ENCODE results near the gene MAGEB5. TPM values are rescaled to one million over a fixed set of nuclear protein-coding genes. Genes with fewer than 3 reads are reported as not detected.
"Not testable (repeated sequence)": the region's sequence is repeated elsewhere in the genome, so short reads cannot be mapped to it uniquely, and the experiment has no call there.

The MAGEB5 gene
- total RNA-seq (2014; rRNA removed; shearing (Covaris generic); ENCODE audit: low replicate concordance), result not detected in 2 replicates

GRCh38 chrX:26215869-26216268 is at the start of gene MAGEB5:
Gene MAGEB5 (plus strand): TSS chrX:26216169. CDS start chrX:26217302, 1,133 bp downstream.
- H3K27me3 ChIP-seq, result no peaks in the 10 kb centered on the region
- no peak for DNase-seq
- H3K36me3 ChIP-seq, result no peaks in the 10 kb centered on the region
- H3K9me3 ChIP-seq, result no peaks in the 10 kb centered on the region
- H3K4me3 ChIP-seq, result no peak within 1 kb of the TSS

DNA sequence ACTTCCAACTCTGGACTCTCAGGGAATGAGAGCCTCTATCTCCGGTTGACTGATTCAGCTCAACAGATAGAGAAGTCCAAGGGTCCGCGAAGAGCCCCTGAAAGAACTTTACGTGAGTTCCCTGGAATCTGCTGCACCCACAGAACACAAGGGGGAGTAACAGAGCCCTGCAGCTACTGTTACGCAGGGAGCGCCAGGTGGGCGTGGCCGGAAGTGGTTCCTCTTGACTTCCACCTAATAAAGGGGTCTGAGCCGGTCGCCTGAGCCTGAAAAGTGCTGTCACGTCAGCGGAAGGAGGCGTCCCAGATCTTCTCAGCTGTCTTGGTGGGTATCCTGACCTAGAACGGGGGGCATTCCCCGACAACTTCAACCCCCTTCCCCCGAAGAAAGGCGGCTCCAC is 23.8 kb upstream of the MAGEB5 start, which contains the start of gene MAGEB6:
Gene MAGEB6 (plus strand): TSS at position 237 of the 400 bp plus-strand sequence. CDS start 1,407 bp downstream, outside the sequence.
- DNase-seq, result no peak
- no peaks in the 10 kb centered on the region for H3K9me3 ChIP-seq
- no peaks in the 10 kb centered on the region for H3K36me3 ChIP-seq
- H3K4me3 ChIP-seq, result no peak within 1 kb of the TSS
- H3K27me3 ChIP-seq, result no peaks in the 10 kb centered on the region

DNA sequence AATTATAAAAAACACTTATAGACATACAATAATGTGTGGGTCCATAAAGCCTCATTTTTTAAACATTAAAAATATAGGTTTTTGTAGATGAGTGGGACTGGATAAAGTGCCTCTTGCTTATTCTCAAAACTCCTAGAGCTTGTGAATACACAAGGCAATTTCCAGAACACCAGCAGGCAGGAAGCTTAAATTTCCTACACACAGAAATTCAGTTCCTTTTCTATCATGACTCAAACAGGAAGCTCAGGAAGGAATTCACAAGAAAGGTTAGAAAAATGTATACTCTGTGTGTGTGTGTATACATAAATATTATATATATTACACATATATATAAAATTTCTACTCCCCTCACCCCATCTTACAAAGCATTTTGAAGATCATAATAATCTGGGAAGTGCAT is 12.4 kb upstream of the MAGEB5 start:
- no peak for DNase-seq

DNA sequence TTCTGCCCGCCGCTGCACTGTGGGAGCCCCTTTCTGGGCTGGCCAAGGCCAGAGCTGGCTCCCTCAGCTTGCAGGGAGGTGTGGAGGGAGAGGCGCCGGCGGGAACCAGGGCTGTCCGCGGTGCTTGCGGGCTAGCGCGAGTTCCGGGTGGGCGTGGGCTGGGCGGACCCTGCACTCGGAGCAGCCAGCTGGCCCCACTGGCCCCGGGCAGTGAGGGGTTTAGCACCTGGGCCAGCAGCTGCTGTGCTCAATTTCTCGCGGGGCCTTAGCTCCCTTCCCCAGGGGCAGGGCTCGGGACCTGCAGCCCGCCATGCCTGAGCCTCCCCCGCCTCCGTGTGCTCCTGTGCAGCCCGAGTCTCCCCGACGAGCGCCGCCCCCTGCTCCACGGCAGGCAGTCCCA is 11.3 kb upstream of the MAGEB5 start:
- not testable (repeated sequence) for H3K27me3 ChIP-seq, DNase-seq, H3K36me3 ChIP-seq, H3K4me3 ChIP-seq, H3K9me3 ChIP-seq

More for the DNA sequence above, 12.4 kb upstream of the MAGEB5 start:
- no peaks in the 10 kb centered on the region for H3K9me3 ChIP-seq
- H3K27me3 ChIP-seq, result no peaks in the 10 kb centered on the region
- H3K36me3 ChIP-seq, result no peaks in the 10 kb centered on the region
- no peak overlapping the region for H3K4me3 ChIP-seq

DNA sequence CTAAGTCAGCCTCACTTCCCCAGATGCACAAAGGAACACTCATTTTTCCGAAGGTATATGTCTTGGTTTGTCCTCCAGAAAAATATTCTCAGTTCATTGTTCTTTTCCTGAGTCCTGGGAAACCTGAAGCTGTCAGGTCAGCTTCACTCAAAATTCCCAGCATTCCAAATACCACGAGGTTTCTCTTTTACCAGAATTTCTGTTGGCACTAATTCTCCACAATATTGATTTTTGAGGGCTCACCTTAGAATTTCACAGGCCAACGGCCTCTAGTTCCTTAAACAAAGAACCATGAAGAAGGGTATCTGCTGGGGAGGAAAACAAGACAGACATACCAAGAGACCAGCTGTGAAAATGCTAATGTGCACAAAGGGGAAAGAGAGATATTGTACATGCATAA is 8.0 kb upstream of the MAGEB5 start:
- no peak for DNase-seq
- Histone ChIP-seq H3K9me3 (no peaks in the 10 kb centered on the region), H3K27me3 (no peaks in the 10 kb centered on the region), H3K4me3 (no peak overlapping the region), H3K36me3 (no peaks in the 10 kb centered on the region)

- H3K9me3 ChIP-seq, result no peaks in the 10 kb centered on the region
- no peak for DNase-seq
Measured at GRCh38 chrX:26219351-26219750, 3.4 kb downstream of the MAGEB5 start.

DNA sequence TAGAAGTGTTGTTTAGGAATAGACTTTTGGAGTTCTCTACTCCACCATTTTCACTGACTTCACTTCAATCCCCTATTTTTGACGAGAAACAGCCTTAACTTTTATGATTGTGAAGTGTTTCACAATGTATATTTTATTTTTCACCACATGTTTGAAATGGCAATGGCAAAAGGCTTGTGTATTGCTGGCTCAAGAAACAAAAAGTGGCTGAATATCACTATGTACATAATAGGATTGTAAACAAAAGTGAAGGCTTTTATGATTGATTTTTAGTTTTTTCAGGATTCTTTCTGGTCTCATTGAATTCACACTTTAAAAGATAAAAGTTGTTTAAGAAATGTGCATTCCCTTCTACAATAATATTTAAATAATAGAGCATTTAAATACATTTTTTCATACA is 18.2 kb downstream of the MAGEB5 start:
- Histone ChIP-seq H3K27me3 (no peaks in the 10 kb centered on the region), H3K36me3 (no peaks in the 10 kb centered on the region), H3K9me3 (no peaks in the 10 kb centered on the region), H3K4me3 (no peak overlapping the region)
- DNase-seq, result no peak

More at GRCh38 chrX:26219351-26219750, 3.4 kb downstream of the MAGEB5 start:
- Histone ChIP-seq H3K4me3 (no peak overlapping the region), H3K27me3 (no peaks in the 10 kb centered on the region), H3K36me3 (no peaks in the 10 kb centered on the region)

DNA sequence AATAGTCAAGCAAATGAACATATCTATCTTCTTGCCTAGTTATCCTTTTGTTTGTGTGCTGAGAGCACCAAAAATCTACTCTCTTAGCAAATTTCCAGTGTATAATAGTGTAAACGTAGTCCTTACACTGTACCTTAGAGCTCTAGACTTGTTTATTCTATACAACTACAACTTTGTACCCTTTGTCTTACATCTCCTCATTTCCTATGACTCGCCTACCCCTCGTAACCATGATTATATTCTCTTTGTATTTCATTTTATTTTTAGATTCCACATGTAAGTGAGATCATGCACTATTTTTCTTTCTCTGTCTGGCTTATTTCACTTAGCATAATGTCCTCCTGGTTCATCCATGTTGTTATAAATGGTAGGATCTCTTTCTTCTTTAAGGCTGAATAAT is 37.6 kb downstream of the MAGEB5 start:
- no peaks in the 10 kb centered on the region for H3K9me3 ChIP-seq
- no peaks in the 10 kb centered on the region for H3K27me3 ChIP-seq
- H3K36me3 ChIP-seq, result no peaks in the 10 kb centered on the region
- DNase-seq, result no peak
- no peak overlapping the region for H3K4me3 ChIP-seq

DNA sequence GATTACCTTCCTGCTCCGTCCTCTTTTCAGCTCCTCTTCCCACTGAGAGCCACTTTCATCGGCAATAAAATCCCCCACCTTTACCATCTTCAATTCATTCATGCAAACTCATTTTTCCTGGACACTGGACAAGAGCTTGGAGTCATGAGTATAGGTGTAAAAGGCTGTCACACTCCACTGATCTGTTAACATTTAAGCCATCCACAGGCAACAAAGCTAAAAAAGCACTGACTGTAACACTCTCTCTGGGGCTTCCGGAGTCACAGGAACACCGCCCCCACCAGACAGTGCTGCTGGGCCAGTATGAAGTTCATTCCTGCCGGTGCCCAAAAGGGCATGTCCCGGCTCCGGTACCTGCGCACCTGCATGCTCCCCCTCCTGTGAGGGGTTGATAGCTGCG is 38.5 kb downstream of the MAGEB5 start:
- no peak overlapping the region for H3K4me3 ChIP-seq
- no peak for DNase-seq
- H3K36me3 ChIP-seq, result no peaks in the 10 kb centered on the region
- no peaks in the 10 kb centered on the region for H3K27me3 ChIP-seq
- no peaks in the 10 kb centered on the region for H3K9me3 ChIP-seq

- no peak overlapping the region for H3K4me3 ChIP-seq
- H3K27me3 ChIP-seq, result no peaks in the 10 kb centered on the region
- H3K36me3 ChIP-seq, result no peaks in the 10 kb centered on the region
- H3K9me3 ChIP-seq, result no peaks in the 10 kb centered on the region
- no peak for DNase-seq
Measured at GRCh38 chrX:26262121-26262523, 46.2 kb downstream of the MAGEB5 start.

Other genes starting within 250 kb of the MAGEB5 start
- not detected in 2 replicates for gene MAGEB18, start 77.8 kb upstream of the MAGEB5 start, total RNA-seq (2014; rRNA removed; shearing (Covaris generic); ENCODE audit: low replicate concordance)
- not detected in 2 replicates for gene MAGEB6B, start 55.6 kb upstream of the MAGEB5 start, total RNA-seq (2014; rRNA removed; shearing (Covaris generic); ENCODE audit: low replicate concordance)
- not detected in 2 replicates for gene MAGEB6, start 23.7 kb upstream of the MAGEB5 start, total RNA-seq (2014; rRNA removed; shearing (Covaris generic); ENCODE audit: low replicate concordance)

All from MG63 (cell line).